Fibroblast of pulmonary artery (primary cell): ENCODE results near the gene FOXB2.

Source experiments
- DNase-seq: peaks from one replicate; pipeline ENCODE4 v3.0.0-alpha.2; 2010; ENCODE audit warnings: low read depth
- H3K4me3 ChIP-seq: replicated peaks from 2 replicates; pipeline ENCODE4 v1.5.1; 2011; ENCODE audit warnings: low read depth, mild to moderate bottlenecking, control low read depth, low read length, moderate library complexity
- CTCF ChIP-seq: IDR thresholded peaks from 2 replicates; pipeline ENCODE4 v1.5.1; 2011; ENCODE audit warnings: mild to moderate bottlenecking, control low read depth, low read length, inconsistent platforms; ENCODE audit errors: missing control alignments

FOXB2 gene

DNA sequence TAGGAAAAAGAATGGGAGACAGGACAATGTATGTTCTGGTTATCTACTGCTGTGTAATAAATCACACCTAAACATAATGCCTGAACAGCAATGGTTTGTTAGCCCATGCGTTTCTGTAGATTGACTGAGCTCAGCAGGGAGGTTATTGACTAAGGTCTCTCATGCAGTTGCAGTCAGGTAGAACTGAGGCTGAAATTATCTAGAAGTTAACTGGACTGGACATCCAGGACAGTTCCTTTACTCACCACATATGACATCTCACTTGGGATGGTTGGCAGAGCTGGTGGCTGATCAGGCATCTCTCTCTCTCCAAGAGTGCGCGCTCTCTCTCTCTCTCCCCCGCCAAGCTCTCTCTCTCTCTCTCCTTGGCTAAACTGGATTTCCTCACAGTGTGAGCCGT is 8.9 kb upstream of the FOXB2 start:
- no peak for TF ChIP-seq CTCF
- DNase-seq = no peak
- no peak overlapping the region for H3K4me3 ChIP-seq

DNA sequence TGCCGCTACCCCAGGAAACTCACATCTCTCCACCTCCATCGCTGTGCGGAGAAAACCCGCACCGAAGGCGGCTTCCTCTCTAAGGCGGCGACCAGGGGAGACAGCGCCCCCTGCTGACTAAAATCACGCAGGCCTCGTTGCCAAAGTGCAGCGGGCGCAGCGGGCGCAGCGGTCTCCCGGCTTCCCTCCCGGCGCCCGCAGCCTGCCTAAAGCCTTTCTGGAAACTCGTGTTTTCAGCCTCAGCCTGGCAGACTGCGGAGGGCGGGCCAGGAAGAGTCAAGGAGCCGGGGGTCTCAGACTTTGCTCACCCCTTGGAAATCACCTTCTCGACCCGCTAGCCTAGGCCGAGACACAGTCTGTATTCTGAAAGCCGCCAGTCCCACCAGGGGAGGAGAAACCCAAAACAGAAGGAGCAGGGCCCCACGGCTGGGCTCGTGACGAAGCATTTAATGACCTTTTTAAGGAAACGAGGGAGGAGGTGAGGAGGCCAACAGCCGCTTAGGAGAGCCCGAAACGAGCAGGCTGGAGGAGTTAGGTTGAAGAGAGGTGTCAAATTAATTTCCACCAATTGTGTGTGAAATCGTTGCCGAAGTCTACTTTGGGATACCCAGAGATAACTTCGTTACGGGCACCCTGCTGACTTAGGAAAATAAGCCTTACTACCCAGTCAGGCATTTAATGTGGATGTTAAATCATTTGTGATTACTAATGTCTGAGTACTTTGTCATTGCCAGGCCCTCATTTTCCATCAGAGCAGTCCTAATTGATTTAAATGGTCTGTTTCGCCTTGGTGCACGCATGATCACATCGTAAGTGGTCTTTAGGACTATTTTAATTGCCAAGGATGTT is 7.3 kb upstream of the FOXB2 start:
- DNase-seq = peak; percentile 56
- H3K4me3 ChIP-seq = peak overlapping the region; percentile 7
- TF ChIP-seq CTCF = peak; percentile 63

DNA sequence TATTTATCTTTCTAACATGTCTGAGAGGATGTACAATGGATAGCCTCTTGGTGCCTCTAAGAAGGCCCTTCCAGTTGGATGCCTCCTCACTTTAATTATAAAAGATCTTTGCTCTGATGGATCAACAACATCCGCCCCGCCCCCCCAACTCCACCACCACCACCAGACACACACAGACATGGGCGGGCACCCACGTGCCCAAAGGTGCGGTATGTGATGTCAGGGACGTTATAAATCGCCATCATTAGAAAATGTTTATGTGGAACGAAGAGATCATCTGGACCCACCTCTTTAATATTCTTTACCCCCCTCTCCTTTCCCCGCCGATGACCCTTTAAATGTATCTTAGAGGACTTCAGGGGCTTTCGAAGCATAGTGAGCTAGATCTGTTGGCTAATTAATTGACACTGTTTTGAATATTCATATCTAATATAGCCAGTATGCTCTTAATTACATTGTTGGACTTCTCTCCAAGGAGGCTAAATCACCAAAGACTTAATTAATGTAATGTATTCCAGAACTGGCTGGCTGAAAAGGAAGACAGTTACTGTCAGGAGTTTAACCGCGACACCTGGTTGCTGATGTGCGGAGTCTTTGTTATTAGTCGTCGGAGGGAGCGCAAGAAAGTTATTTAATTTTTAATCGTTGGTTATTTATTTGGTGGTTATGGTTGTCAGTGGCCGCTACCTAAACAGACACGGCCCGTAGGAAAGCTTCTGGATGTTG is 6.1 kb upstream of the FOXB2 start:
- DNase-seq = no peak
- no peak for TF ChIP-seq CTCF
- no peak overlapping the region for H3K4me3 ChIP-seq

DNA sequence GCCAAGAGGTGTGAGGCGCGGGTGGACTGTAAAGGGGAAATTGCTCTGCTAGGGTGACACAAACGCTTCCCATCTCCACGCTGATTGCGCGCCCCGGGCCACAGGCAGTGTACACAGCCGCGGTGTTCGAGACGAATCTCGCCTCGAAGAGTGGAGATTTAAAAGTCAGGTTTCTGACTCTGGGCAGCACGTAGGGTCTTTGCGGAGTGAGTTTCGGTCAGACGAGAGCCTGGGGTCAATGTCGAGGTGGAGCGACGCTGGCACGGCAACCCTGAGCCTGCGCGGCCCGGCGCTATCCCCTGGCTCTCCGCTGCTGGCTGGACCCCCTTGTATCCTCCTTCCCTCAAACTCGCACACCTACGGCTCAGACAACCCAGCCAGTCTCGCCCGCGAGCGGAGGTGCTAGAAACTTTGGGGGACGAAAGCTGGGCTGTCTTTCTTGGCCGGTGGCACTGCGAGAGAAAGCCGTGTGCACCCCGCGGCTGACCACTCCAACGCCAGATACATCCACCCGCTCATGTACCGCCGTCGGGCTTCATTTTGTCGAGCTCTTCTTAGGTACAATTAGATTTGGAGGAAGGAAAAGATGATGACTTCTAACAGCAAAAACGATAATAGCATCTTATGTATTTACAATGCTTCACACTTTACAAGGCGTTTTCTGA is 5.4 kb upstream of the FOXB2 start:
- no peak for DNase-seq
- no peak overlapping the region for H3K4me3 ChIP-seq
- TF ChIP-seq CTCF = no peak

DNA sequence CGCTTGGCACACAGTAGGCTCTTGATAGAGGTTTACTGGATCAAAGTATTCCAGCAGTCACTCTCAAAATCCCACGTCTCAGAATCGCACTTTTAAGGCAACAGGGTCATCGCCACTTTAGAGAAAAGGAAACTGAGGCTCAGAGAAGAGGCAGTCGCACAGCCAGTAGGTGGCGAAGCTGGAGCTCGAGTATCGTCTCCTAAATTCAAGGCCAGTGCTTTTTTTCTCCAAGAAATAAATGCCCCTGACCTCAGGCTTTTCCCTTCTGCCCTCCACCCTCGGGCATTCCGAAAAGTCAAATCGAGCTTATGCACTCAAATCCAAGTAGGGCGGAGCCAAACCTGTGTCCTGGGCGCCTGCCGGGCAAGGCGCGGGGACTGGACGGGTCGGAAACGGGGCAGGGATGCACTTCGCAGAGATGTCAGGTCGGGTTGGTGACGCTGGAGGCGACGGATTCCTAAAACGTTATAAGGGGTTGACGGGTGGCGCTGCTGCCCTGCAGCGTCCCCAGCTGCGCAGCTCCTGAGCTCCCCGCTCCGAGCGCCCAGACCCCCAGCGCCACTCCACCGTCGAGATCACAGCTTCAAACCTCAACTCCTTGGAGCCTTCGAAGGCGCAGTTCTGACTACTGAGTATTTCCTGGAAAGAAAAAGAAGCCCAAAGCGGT is 4.7 kb upstream of the FOXB2 start:
- H3K4me3 ChIP-seq = no peak overlapping the region
- DNase-seq = no peak
- peak; percentile 39 for TF ChIP-seq CTCF

DNA sequence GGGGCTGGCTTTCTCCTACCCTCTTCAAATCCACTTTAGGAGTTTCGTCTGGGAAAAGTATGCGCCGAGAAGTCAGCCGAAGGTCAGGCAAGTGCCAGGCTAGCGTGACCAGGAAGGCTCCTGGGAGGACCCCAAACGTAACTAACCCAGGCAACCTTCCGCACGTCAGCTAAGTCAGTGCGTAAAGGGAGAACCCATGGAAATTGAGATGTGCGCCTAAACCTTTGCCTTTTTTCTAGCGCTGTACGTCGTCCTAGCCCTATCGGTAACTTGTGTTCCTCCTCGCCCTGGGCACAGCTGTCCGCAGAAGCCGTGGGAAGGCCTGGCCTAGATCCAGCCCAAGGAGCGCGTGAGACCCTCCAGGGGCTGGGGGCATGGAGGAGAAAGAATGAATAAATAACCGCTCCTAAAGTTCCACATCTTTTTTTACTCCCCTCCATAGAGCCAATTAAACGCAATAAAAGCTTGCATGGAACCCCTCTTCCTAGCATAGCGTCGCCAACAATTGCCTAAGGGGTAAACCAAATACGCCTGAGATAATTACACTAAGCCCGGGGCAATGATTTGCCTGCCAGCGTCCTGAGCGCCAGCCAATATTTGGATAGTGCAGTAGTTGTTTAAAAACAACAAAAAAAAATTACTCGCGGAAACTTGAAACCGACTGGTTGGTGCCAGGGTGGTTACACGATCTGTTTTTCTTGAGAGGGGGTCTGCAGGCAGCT is 4.0 kb upstream of the FOXB2 start:
- no peak for TF ChIP-seq CTCF
- H3K4me3 ChIP-seq = no peak overlapping the region
- DNase-seq = no peak
